Transverse colon (tissue), 4 donors: ENCODE data around the gene FLCN. TPM values are rescaled to one million over a fixed set of nuclear protein-coding genes. Genes with fewer than 3 reads are reported as not detected.
A peak's percentile ranks its signal among the peaks of the same experiment; 100 is the strongest.

Experiments
- DNase-seq: peaks from one replicate; pipeline ENCODE4 v3.0.0-alpha.2; 2019
- H3K27ac ChIP-seq, 4 donors: fragments of 200-600 bp; sonication (generic); 2 replicates each; pipeline ENCODE4 v1.5.1; 2016 to 2018; ENCODE audit warnings: inconsistent platforms in 4 of 4
- H3K27me3 ChIP-seq: fragments of 200-600 bp; sonication (generic); 2 replicates; pipeline ENCODE4 v1.5.1; 2017; ENCODE audit warnings: inconsistent platforms
- H3K36me3 ChIP-seq, 4 donors: fragments of 200-600 bp; sonication (generic); 2 replicates each; pipeline ENCODE4 v1.5.1; 2017 to 2019; ENCODE audit warnings: inconsistent platforms in 4 of 4
- H3K4me1 ChIP-seq, 4 donors: fragments of 200-600 bp; sonication (generic); 2 replicates each; pipeline ENCODE4 v1.5.1; 2017 to 2020; ENCODE audit warnings: inconsistent platforms in 4 of 4
- H3K4me3 ChIP-seq, 4 donors: fragments of 200-600 bp; sonication (generic); 1 replicate in 1 of 4; 2 replicates in 3 of 4; pipeline versions ENCODE4 v1.5.1 to v1.6.1; 2017 to 2019; ENCODE audit warnings: inconsistent platforms in 4 of 4
- H3K9me3 ChIP-seq, 2 donors: fragments of 200-600 bp; sonication (generic); 2 replicates each; pipeline ENCODE4 v1.5.1; 2017 to 2019; ENCODE audit warnings: inconsistent platforms in 2 of 2
- EP300 ChIP-seq: sonication (generic); formaldehyde crosslinking; IDR thresholded peaks from one replicate; pipeline ENCODE4 v1.6.1; 2017; ENCODE audit warnings: antibody characterized with exemption, low read depth
- POLR2A ChIP-seq: fragments of 450-650 bp; IDR thresholded peaks from one replicate; pipeline ENCODE4 v1.6.1; 2016; ENCODE audit warnings: antibody characterized with exemption, mild to moderate bottlenecking, moderate library complexity
- POLR2AphosphoS5 ChIP-seq, 3 donors: sonication (generic); formaldehyde crosslinking; IDR thresholded peaks; one replicate each; pipeline ENCODE4 v1.6.1; 2016; ENCODE audit warnings: antibody characterized with exemption in 3 of 3
- WGBS, 2 donors: methylation state at CpG; one replicate each; pipeline ENCODE4 v1.1.5; 2018; ENCODE audit warnings: low coverage in 1 of 2; 5-methylcytosine and 5-hydroxymethylcytosine counted together
- in situ Hi-C, 4 donors: fragments of 200-750 bp; cut with MboI; loops; one replicate each; pipeline versions ENCODE4 v1.15.0 to v1.15.1; 2017; ENCODE audit warnings: low sequenced_read_pairs in 3 of 4, low pct_ligation_motif_present in 1 of 4, low pct_unique_long_range_greater_than_20kb in 1 of 4
- intact Hi-C: fragments of 100-400 bp; cut with DNase I; formaldehyde crosslinking; loops from one replicate; pipeline ENCODE4 v1.15.1; 2023; ENCODE audit warnings: low total_unique reads
- total RNA-seq, 4 donors: library from RNA; depleted of rRNA; stranded (reverse); fragments of >200 nt; gene quantifications; one replicate each; pipeline ENCODE4 v1.1.0, GENCODE V29; 2016
- TF ChIP-seq, protein P1 (sequence below), 5 experiments: fragments of 200-600 bp in 3 of 5; fragments of 450-650 bp in 2 of 5; sonication (generic) in 3 of 5; IDR thresholded peaks; 1 replicate in 2 of 5; 2 replicates in 3 of 5; pipeline ENCODE4 v1.5.1; 2016 to 2017; ENCODE audit warnings: antibody characterized with exemption in 5 of 5, inconsistent platforms in 3 of 5, mild to moderate bottlenecking in 2 of 5, moderate library complexity in 1 of 5

The FLCN gene
- total RNA-seq, 4 donors from 2014 or later, result 43.0 to 560 (median 81.1) TPM

GRCh38 chr17:17235212-17236174, 1.5 kb downstream of the FLCN start:
- TF ChIP-seq POLR2AphosphoS5 (IDR thresholded peaks at IDR 0.05) (no peak), EP300 (no peak), POLR2A (no peak)
- TF ChIP-seq, protein P1, sequence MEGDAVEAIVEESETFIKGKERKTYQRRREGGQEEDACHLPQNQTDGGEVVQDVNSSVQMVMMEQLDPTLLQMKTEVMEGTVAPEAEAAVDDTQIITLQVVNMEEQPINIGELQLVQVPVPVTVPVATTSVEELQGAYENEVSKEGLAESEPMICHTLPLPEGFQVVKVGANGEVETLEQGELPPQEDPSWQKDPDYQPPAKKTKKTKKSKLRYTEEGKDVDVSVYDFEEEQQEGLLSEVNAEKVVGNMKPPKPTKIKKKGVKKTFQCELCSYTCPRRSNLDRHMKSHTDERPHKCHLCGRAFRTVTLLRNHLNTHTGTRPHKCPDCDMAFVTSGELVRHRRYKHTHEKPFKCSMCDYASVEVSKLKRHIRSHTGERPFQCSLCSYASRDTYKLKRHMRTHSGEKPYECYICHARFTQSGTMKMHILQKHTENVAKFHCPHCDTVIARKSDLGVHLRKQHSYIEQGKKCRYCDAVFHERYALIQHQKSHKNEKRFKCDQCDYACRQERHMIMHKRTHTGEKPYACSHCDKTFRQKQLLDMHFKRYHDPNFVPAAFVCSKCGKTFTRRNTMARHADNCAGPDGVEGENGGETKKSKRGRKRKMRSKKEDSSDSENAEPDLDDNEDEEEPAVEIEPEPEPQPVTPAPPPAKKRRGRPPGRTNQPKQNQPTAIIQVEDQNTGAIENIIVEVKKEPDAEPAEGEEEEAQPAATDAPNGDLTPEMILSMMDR (IDR thresholded peaks at IDR 0.05), result no peak
- no peaks in the 10 kb centered on the region for H3K9me3 ChIP-seq
- 55 to 77% methylated on average over 7 to 19 of the region's 19 CpGs for WGBS, 2 donors
- no peaks in the 10 kb centered on the region for H3K27me3 ChIP-seq
- H3K4me1 ChIP-seq, result peaks cover 10 to 46% (median 16%) of the 10 kb centered on the region in 4 donors
- intact Hi-C loops (loop anchor here (10.0 kb wide), 1 partner anchor 91 kb away; no protein-coding TSS in a partner anchor), in situ Hi-C loops (no loop called here)
- H3K4me3 ChIP-seq, result peak overlapping the region; percentile 76 to 97 (median 89)
- DNase-seq, result no peak
- H3K27ac ChIP-seq, result peak overlapping the region; percentile 88 to 96 (median 90)
- peaks cover 0 to 17% (median 6%) of the 10 kb centered on the region in 4 donors for H3K36me3 ChIP-seq

DNA sequence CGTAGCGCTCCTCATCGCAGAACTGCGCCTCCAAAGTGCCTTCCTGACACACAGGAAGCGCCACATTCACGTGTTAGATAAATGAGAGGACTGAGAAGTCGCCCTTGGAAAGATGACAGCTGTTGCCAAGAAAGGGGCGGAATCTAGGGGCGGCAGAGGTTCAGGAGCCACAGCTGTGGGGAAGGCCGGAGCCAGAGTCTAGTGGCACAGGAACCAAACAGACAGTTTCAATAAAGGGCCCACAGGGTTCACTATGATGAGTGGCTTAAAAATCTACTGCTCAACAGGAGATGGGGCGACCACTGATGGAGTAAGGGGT, 4.7 kb downstream of the FLCN start:
- DNase-seq, result no peak
- WGBS, 2 donors, result 82 to 100% methylated on average over 1 to 11 of the region's 11 CpGs
- H3K9me3 ChIP-seq, result no peaks in the 10 kb centered on the region
- no peak overlapping the region for H3K4me3 ChIP-seq
- no peaks in the 10 kb centered on the region for H3K27me3 ChIP-seq
- in situ Hi-C loops, result no loop called here
- intact Hi-C loops, result loop anchor here (10.0 kb wide), 1 partner anchor 87 kb away; no protein-coding TSS in a partner anchor
- peaks cover 0 to 43% (median 22%) of the 10 kb centered on the region in 4 donors for H3K36me3 ChIP-seq
- no peak overlapping the region for H3K27ac ChIP-seq
- TF ChIP-seq, protein P1 (IDR thresholded peaks at IDR 0.05), result no peak
- no peak for TF ChIP-seq POLR2AphosphoS5 (IDR thresholded peaks at IDR 0.05)
- H3K4me1 ChIP-seq, result peaks cover 6 to 35% (median 12%) of the 10 kb centered on the region in 4 donors

DNA sequence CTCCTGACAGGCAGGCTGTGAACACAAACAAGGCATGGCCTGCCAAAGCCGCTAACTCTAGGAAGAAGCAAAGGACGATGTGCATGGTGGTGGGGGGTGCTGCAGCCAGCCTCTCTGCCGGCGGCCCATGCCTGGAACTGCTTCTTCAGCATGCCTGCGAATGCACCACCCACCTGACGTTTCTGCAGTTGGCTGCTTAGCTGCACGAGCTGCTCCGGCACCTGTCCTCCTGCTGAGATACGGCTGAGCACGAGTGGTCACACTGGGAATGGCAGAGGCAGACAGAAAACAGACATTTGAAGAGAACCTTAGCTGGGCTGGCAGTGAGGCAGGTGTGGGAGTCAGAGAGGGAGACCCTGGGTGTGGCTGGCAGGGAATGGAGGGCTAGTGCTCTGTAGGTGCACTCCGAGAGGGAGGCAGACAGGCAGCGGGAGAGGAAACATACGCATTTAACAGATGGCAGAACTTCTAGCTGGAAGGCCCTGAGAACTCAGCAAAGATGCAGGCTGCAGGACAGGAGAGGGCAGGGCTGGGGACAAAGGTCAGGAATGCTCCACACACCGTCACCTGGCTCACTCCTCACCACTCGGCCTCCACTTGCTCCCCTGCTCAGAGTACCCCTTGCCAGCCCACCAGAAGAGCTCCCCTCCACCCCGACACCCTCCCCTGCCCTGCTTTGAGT, 5.2 kb downstream of the FLCN start:
- Histone ChIP-seq H3K36me3 (peaks cover 0 to 48% (median 24%) of the 10 kb centered on the region in 4 donors), H3K4me1 (peaks cover 6 to 35% (median 12%) of the 10 kb centered on the region in 4 donors), H3K27me3 (no peaks in the 10 kb centered on the region), H3K4me3 (no peak overlapping the region), H3K9me3 (no peaks in the 10 kb centered on the region), H3K27ac (no peak overlapping the region)
- 75 to 80% methylated on average over 1 to 16 of the region's 16 CpGs for WGBS, 2 donors
- intact Hi-C loops (loop anchor here (10.0 kb wide), 1 partner anchor 87 kb away; no protein-coding TSS in a partner anchor), in situ Hi-C loops (no loop called here)
- TF ChIP-seq EP300, result no peak
- TF ChIP-seq POLR2AphosphoS5 (IDR thresholded peaks at IDR 0.05), result no peak
- no peak for TF ChIP-seq POLR2A
- TF ChIP-seq, protein P1 (IDR thresholded peaks at IDR 0.05), result no peak
- DNase-seq, result peak; percentile 29
